A673 (cell line): ENCODE measurements around the gene SHE.

Experiments used
- EZH2 ChIP-seq: fragments of 200-600 bp; sonication (generic); IDR thresholded peaks from 2 replicates; pipeline ENCODE4 v1.6.1; 2017; ENCODE audit warnings: borderline replicate concordance, low read depth, mild to moderate bottlenecking, mixed read lengths, antibody characterized with exemption, low read length; ENCODE audit not compliant: poor library complexity, severe bottlenecking
- TF ChIP-seq, protein P1 (sequence below): fragments of 300-800, 200-600 bp; sonication (generic); conservative IDR thresholded peaks from 2 replicates; pipeline ENCODE4 v1.5.1; 2017; ENCODE audit warnings: low read depth, mild to moderate bottlenecking, antibody characterized with exemption, low read length, moderate library complexity, mixed read lengths

DNA sequence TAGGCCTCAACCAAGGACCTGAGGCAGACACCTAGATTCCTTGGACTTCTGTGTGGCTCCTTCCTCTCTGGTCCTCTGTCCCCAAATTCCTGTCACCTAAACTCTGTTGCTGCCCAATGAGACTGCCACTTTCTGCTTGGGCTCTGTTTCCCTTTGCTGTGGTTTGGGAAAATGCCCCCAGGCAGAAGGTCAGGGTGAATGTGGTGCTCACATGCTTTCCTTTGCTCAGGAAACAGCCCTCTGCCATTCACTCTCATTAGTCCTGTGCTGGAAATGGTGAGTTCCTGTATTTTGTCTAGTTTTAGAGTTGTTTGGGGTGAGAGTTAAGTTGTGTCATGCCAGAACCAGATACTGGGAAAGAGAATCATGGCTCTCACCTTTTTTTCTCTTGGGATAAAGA is 22.7 kb upstream of the SHE start:
- TF ChIP-seq, protein P1, sequence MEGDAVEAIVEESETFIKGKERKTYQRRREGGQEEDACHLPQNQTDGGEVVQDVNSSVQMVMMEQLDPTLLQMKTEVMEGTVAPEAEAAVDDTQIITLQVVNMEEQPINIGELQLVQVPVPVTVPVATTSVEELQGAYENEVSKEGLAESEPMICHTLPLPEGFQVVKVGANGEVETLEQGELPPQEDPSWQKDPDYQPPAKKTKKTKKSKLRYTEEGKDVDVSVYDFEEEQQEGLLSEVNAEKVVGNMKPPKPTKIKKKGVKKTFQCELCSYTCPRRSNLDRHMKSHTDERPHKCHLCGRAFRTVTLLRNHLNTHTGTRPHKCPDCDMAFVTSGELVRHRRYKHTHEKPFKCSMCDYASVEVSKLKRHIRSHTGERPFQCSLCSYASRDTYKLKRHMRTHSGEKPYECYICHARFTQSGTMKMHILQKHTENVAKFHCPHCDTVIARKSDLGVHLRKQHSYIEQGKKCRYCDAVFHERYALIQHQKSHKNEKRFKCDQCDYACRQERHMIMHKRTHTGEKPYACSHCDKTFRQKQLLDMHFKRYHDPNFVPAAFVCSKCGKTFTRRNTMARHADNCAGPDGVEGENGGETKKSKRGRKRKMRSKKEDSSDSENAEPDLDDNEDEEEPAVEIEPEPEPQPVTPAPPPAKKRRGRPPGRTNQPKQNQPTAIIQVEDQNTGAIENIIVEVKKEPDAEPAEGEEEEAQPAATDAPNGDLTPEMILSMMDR, result no peak
- TF ChIP-seq EZH2, result no peak
